ENCODE results near the gene PROSER2. TPM values are rescaled to one million over a fixed set of nuclear protein-coding genes. Genes with fewer than 3 reads are reported as not detected.

PROSER2 gene
- polyA plus RNA-seq, 1 donor (not counting 4 experiments of a cell fraction or from before 2014, with no cell fraction given) = 10.2 TPM

DNA sequence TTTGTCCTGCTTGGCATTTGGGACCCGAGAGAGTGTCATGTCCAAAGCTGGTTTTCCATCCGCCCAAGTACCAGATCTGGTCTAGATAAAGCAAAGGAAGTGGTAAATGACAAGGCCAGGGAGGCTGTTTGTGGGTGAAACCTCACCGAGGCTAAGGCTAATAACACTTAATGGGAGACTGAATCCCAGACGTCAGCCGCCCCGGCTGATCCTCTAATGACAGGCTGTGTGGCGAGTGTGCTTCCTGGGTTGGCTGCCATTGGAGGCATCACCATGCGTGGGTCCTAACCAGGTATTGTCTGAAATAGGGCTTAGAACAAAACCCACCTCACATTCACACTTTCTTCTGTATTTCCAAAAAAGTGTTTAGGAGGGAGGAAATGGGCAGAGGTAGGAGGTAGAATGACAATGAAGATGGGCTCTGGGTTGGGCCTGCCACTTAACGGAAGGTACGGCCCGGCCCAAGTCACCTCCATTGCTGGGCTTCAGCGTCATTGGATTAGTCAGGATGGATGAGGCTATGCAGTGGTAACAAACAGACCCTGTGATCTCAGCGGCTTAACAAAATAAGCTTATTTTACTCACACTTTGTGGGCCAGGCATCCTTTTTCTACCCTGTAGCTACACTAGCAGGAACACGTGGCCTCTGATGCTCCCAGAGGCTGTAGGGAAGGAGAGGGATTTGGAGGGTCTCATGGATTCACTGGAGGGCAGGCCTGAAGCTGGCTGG lies 59.7 kb downstream of the PROSER2 start:
- no peaks in the 10 kb centered on the region for H3K9me1 ChIP-seq (ENCODE audit: control insufficient read depth, extremely low read depth, insufficient read depth, low read length)
- H2AFZ ChIP-seq (ENCODE audit: control insufficient read depth, low read length) = peak overlapping the region; percentile 64
- DNase-seq (ENCODE audit: low read depth, low spot score) (no peak), FAIRE-seq (peak; percentile 57)
- H3K27ac ChIP-seq (ENCODE audit: control insufficient read depth, insufficient read depth, low read length) = peak overlapping the region; percentile 89
- no peaks in the 10 kb centered on the region for H3K9me3 ChIP-seq (ENCODE audit: control insufficient read depth, low read depth, low read length)
- dilution Hi-C loops (cut with MboI; ENCODE audit: extremely low pct_ligation_motif_present, low sequenced_read_pairs) = no loop called here
- peak overlapping the region in 1 of 3 experiments; percentile 4 for H3K4me3 ChIP-seq (ENCODE audit: control insufficient read depth in 2 of 3, extremely low read depth in 1 of 3, insufficient read depth in 2 of 3, low read depth in 1 of 3, low read length in 3 of 3)
- H3K4me1 ChIP-seq (ENCODE audit: control insufficient read depth, extremely low read depth, insufficient read depth, low read length) = peaks cover 69% of the 10 kb centered on the region
- H3K27me3 ChIP-seq (ENCODE audit: control insufficient read depth, extremely low read depth, insufficient read depth, low read length) = no peaks in the 10 kb centered on the region
- peak overlapping the region; percentile 33 for H3K9ac ChIP-seq (ENCODE audit: control insufficient read depth, extremely low read depth, insufficient read depth, low read length)
- peak overlapping the region; percentile 2 for H3K4me2 ChIP-seq (ENCODE audit: control insufficient read depth, extremely low read depth, insufficient read depth, low read depth, low read length)
- H3K79me2 ChIP-seq (ENCODE audit: control insufficient read depth, insufficient read depth, low read length) = no peaks in the 10 kb centered on the region
- no peaks in the 10 kb centered on the region for H3K36me3 ChIP-seq (ENCODE audit: control insufficient read depth in 2 of 2, extremely low read depth in 1 of 2, insufficient read depth in 2 of 2, low read length in 2 of 2)
- TF ChIP-seq EZH2 (IDR thresholded peaks at IDR 0.05; ENCODE audit: low read length) (no peak), CTCF (optimal IDR thresholded peaks at IDR 0.05 in 1 of 3, IDR thresholded peaks at IDR 0.05 in 1 of 3, conservative IDR thresholded peaks at IDR 0.05 in 1 of 3; ENCODE audit: extremely low read depth in 1 of 3, insufficient read depth in 2 of 3, low read length in 3 of 3) (no peak)
- no peaks in the 10 kb centered on the region for H4K20me1 ChIP-seq (ENCODE audit: control insufficient read depth, extremely low read depth, insufficient read depth, low read length)

DNA sequence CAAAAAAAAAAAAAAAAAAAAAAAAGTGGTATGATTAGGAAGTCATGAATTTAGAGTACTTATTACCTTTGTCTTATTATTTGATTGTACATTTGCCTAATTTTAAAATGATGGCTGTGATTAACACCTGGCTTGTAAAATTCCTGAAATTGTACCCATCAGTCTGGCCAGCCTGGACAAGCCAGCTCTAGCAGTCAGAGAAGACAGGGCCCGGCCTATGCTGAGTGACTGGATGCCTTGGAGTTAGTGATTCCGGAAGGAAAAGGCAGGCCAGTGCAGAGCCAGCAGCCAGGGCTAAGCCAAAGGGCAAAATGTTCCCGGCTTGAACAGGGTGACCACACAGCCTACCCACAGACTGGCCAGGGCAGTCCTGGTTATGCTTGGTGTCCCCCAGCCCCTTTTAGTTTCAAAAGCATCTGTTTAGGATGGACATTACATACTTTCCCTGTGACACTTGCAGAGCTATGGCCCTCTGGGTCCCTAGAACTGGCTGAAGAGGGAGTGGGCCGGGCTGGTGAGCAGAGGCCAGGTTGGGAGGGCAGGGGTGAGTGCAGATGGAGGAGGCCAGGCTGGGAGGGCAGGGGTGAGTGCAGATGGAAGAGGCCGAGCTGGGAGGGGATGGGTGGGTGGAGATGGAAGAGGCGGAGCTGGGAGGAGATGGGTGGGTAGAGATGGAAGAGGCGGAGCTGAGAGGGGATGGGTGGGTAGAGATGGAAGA lies 61.7 kb downstream of the PROSER2 start:
- dilution Hi-C loops (cut with MboI; ENCODE audit: extremely low pct_ligation_motif_present, low sequenced_read_pairs) = no loop called here
- peaks cover 68% of the 10 kb centered on the region for H3K4me1 ChIP-seq (ENCODE audit: control insufficient read depth, extremely low read depth, insufficient read depth, low read length)
- no peaks in the 10 kb centered on the region for H3K9me3 ChIP-seq (ENCODE audit: control insufficient read depth, low read depth, low read length)
- DNase-seq (ENCODE audit: low read depth, low spot score) = no peak
- H3K36me3 ChIP-seq (ENCODE audit: control insufficient read depth in 2 of 2, extremely low read depth in 1 of 2, insufficient read depth in 2 of 2, low read length in 2 of 2) = no peaks in the 10 kb centered on the region
- H3K4me2 ChIP-seq (ENCODE audit: control insufficient read depth, extremely low read depth, insufficient read depth, low read depth, low read length) = peak overlapping the region; percentile 70
- H3K9me1 ChIP-seq (ENCODE audit: control insufficient read depth, extremely low read depth, insufficient read depth, low read length) = no peaks in the 10 kb centered on the region
- H2AFZ ChIP-seq (ENCODE audit: control insufficient read depth, low read length) = peak overlapping the region; percentile 76
- FAIRE-seq = peak; percentile 85
- no peak overlapping the region for H3K4me3 ChIP-seq (ENCODE audit: control insufficient read depth in 2 of 3, extremely low read depth in 1 of 3, insufficient read depth in 2 of 3, low read depth in 1 of 3, low read length in 3 of 3)
- H3K9ac ChIP-seq (ENCODE audit: control insufficient read depth, extremely low read depth, insufficient read depth, low read length) = peak overlapping the region; percentile 71
- no peaks in the 10 kb centered on the region for H4K20me1 ChIP-seq (ENCODE audit: control insufficient read depth, extremely low read depth, insufficient read depth, low read length)
- H3K27me3 ChIP-seq (ENCODE audit: control insufficient read depth, extremely low read depth, insufficient read depth, low read length) = no peaks in the 10 kb centered on the region
- H3K27ac ChIP-seq (ENCODE audit: control insufficient read depth, insufficient read depth, low read length) = peak overlapping the region; percentile 82
- H3K79me2 ChIP-seq (ENCODE audit: control insufficient read depth, insufficient read depth, low read length) = no peaks in the 10 kb centered on the region
- TF ChIP-seq EZH2 (IDR thresholded peaks at IDR 0.05; ENCODE audit: low read length) (no peak), CTCF (optimal IDR thresholded peaks at IDR 0.05 in 1 of 3, IDR thresholded peaks at IDR 0.05 in 1 of 3, conservative IDR thresholded peaks at IDR 0.05 in 1 of 3; ENCODE audit: extremely low read depth in 1 of 3, insufficient read depth in 2 of 3, low read length in 3 of 3) (no peak)
